GM18511 (cell line): ENCODE measurements around the gene H2BK1.

ENCODE experiments used
- ATAC-seq: cut with Tn5 transposase; IDR thresholded peaks from one replicate; pipeline ENCODE4 v1.9.1; 2021; ENCODE audit warnings: mild to moderate bottlenecking, moderate library complexity; ENCODE audit not compliant: unreplicated experiment

H2BK1 gene

DNA sequence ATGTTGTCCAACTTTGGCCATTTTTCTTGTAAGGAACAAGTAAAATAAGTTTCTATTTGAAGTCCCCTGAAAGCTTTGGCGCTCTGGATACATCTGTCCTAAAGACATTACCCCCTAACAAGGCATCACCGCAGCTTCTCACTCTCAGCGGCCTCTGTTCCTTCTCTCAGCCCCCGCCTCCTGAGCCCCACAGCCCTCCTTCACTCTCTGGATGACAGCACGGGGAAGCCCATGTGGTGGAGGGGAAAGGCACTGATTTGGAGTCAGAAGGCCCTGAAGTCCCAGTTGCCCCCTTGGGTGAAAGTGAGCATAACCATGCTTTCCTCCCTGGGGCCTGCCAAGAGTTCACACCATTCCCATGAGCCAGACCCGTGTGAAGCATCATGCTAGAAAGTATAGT is 4.6 kb downstream of the H2BK1 start:
- ATAC-seq: no peak

DNA sequence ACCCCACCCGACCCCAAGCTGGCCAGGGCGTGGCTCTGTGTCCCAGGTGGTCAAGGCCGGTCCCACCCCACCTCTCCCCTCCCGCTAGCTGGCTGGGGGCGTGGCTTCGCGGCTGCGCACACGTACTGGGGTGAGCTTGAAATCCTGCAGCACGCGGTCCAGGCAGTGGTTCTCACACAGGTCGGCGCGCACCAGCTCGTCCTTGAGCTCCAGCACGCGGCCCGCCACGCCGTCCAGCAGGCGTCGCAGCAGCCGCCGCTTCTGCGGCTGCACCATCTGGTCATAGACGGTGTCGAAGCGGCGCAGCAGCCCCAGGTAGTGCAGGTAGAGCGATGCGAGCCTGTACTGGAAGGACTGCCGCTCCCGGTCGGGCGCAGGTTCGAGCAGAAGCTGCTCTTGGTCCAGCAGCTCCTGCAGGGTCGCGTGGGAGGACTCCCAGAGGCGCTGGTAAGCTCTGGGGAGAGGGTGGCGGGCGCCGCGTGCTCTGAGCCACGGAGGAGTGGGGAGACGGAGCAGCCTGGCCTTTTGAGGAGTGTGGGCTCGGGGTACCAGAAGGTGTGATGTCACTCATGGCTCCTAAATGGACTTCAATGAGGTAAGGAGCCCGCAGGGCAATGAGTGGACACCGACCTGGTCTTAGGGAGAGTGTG is 5.8 kb downstream of the H2BK1 start:
- ATAC-seq: no peak

DNA sequence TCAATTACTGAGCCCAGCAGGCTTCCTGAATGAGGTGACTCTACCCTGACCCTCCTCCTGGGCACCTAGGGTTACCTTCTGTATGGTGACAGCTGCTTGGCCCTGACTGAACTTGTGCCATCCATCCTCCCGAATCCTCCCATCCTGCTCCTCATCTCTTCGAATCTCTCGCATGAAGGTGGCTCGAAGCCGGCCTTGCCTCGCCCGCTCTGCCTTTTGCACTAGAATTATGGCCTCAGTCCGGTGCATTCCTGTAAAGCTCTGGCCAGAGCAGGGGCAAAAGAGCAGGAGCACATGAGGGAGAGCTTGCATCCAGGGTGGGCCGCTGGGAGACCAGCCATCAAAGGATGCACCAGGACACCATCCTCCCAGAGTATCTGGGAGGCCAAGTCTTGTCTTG is 7.5 kb downstream of the H2BK1 start:
- ATAC-seq: no peak

DNA sequence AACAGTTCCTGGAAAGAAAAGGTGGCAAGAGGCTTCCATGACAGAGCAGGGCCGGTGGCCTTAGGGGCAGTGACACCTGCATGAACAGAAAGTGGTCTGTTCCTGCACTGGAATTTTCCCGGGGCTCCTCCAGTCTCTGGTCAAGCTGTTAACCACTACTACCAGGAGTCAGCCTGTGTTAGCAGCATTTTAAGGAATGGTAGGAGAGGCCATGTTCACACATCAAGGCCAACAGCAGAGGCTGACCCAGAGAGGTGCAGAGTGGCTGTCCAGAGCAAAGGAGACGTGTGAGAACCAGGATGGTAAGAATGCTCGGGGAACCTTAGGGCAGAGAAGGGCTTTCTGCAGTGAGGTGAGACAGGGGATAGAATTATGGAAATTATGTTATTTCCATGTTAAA is 8.5 kb downstream of the H2BK1 start:
- ATAC-seq: no peak

DNA sequence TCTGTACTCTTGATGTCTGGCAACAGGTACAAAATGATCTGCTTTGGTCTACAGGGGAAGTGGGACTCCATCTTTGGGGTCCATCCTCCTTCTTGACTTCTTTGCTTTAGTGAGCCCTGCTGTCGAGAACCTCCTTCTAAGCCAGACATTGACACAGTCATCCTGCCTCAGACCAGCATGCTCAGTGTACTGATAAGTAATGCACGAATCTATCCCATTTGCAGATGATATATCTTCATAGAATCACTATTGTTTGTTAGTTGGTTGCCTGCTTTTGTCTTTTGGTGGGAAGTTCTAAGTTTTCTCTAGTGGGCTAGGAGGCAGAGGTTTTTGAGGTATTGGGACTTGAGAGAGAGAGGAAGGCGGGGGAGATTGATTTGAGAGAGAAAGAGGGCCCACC is 8.9 kb downstream of the H2BK1 start:
- ATAC-seq: no peak

DNA sequence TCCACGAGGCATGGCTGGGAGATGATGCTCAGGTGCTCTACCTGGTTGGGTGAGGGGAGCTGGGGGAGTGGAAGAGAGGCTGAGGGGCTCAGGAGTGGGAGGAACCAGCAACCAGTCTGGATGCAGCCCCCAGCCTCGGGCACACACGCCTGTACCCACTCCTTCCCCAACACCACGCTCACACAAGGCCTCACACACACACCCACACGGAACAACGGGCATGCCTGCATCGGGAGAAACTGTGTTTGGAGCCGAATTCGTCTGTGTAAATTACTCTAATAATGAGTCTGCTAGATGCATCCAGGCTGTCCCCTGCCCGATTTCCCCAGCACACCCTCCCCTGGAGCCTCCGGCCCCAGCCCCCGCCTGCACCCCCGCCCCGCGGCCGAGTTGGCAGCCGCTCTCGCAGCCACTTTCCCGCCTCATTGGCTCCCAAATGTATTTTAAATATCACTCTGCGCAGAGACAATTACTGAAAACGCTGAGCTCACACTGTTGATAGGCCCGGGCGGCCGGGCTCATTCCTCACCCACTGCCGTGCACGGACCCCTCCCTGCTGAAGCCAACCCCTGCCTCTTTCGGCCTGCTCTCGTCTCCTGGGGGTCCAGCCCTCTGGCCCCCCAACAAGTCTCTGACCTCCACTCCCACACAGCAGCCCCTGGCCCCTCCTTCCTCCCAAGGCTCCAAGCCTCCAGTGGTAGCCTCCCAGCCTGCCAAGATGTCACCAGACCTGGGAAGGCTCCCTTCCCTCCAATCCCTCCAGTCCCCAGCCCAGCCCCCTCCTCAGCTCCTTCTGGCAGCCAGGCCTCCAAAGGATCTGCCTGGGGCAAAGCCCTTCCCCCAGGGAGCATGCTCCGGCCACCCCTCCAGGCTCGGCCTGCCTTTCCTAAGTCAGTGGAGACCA is 11.1 kb downstream of the H2BK1 start:
- ATAC-seq: no peak

DNA sequence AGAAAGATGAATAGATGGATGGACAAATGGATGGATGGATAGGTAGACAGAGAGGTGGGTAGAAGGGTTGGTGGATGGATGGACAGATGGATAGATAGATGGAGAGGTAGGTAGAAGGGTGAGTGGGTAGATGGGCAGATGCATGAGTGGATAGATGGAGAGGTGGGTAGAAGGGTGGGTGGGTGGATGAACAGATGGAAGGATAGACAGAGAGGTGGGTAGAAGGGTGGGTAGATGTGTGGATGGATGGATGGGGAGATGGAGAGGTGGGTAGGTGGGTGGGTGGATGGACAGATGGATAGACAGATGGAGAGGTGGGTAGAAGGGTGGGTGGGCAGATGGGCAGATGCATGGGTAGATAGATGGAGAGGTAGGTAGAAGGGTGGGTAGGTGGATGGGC is 12.4 kb downstream of the H2BK1 start:
- no peak for ATAC-seq

DNA sequence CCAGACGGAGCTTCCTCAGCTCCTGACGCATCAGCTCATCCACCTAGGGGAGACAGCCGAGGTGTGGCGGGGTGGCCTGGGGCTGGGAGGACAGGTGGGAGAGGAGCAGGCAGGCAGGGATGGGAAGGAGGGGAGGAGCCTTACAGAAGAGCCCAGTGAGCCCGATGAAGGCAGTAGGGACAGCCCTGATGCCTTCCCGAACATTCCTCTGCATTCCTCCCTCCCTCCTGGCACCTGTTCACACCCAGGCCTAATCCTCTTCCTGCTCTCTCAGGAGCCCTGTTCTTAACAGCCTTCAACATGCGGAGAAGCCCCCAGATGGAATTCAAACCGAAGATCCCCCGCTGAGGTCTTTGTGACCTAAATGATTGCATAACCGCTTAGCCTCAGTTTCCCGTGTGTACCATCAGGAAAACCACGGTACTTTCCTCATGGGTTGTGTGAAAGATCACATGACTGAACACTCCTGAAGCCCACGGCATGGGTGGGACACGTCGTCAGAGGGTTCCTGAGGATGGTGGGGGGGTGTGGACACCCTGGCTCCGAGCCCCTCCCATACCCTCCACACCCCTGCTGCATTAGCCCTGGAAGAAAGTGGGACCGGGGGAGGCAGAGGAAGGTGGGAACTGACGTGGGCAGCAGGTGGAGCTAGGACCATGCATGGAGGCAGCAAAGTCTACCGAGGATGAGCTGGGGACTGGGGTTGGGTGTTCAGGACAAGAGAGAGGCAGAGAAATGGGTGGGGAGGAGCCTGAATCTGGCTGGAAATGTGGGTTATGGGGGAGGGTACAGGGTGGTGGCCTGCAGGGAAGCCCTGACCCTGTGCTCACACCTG is 14.5 kb downstream of the H2BK1 start:
- ATAC-seq: no peak

DNA sequence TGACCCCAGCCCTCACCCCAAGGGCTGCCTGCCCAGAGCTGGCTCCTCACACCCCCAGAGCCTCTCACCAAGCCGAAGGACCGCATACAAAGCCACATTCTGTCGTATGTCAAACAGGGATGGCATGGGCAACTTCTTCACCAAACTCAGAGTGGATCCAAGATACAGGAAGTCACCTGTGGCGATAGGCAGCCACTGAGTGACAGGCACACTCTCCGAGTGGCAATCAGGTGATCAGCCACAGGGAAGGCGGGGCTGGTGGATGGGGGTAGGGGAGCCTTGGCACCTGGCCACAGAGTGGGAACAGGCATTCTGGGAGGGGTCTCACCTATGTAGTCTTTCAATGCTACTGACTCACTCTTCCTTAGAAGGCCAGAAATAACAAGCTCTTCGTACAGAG is 16.1 kb downstream of the H2BK1 start:
- ATAC-seq: no peak

DNA sequence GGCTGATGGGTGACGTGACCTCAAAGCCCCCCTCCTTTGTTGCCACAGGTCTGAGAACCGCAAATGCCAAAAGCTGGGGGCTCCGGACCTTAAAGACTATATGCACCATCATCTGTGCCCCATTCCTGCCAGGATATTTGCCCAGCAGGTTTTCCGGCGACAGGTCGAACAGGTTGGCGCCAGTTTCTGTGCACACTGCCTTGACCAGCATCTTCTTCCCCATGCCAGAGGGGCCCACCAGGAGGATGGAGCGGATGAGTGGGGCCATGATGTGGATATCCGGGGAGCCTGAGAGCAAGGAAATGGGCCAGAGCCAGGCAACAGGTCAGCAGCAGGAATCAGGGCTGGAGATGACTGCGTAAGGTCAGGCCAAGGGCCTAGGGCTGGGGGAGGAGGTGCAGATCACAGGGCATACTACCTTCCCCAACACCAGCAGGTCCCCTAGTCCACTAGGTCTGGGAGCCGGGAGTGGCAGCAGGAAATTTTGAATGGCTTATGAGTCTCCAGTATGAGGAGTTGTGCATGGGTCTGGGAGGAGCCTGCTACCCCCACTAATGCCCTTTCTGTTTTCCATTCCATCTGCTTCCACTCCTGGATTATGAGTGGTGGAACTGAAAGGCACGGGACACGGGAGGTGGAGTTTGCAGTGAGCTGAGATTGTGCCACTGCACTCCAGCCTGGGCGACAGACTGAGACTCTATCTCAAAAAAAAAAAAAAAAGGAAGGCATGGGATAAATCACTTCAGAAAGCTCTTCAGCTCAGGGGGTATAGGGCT is 16.9 kb downstream of the H2BK1 start:
- ATAC-seq: no peak

DNA sequence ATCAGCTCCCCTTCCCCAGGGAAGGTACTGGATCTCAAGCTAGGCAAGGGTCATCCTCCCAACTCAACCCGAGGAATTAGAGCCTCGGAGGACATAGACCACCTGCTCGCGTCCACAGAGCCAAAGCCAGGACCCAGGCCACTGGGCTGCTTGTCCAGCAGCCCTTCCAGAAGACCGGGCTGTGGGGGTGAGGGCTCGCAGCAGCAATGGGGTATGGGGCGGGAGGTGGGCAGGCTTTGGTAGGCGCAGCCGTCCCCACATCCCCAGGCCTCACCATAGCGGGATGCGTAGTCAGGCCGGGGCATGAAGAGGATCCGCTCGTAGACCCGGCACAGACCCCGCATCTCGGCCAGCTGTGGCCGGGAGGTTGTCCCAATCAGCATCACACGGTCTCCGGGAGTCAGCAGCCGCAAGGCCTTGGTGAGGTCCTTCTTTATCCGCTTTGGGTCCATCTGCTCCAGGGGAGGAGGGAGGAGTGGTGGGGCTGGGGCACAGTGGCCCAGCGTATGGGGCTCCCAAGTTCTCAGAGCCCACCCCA is 18.2 kb downstream of the H2BK1 start:
- ATAC-seq: no peak

DNA sequence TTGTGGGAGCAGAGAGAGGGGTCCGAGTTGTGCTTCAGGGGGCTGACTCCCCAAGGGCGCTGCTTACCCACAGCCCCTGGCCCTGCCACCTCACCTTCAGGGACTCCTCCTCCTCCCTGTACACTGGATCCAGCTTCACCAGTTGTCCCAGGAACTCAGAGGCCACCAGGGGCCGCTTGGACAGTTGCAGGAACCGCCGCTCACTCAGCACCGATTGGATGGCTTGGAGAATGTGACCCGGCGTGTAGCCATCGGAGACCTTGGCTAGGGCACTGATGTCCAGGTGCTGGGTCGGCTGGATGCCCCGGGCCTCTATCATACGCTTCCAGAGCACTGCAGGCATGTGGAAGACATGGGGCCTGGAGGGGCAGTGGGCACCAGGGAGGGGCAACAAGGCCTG is 18.7 kb downstream of the H2BK1 start:
- no peak for ATAC-seq

DNA sequence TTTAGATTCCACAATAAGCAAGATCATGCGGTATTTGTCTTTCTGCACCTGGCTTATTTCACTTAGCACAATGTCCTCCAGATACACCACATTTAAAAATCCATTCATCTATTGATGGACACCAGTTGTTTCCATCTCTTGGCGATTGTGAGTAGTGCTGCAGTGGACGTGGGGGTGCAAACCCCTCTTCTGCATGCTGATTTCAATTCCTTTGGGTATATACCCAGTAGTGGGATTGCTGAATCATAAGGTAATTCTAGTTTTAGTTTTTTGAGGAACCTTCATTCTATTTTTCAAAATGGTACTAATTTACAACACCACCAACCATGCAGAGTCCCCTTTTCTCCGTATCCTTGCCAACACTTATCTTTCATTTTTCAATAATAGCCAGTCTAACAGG is 21.2 kb downstream of the H2BK1 start:
- ATAC-seq: no peak

DNA sequence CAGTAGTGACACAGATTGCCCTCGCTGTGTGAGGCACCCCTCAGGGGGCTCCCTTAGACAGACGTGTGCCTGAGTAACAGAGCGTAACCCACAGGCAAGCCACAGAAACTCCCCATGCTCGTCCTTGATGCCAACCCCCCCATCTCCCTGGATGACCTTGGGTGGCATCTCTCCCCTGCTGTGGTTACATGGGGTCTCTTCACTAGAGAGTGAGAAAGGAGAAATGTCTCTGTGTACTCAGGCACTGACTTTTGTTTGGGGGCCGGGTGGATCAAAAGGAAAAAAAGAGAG is 22.1 kb downstream of the H2BK1 start:
- no peak for ATAC-seq

DNA sequence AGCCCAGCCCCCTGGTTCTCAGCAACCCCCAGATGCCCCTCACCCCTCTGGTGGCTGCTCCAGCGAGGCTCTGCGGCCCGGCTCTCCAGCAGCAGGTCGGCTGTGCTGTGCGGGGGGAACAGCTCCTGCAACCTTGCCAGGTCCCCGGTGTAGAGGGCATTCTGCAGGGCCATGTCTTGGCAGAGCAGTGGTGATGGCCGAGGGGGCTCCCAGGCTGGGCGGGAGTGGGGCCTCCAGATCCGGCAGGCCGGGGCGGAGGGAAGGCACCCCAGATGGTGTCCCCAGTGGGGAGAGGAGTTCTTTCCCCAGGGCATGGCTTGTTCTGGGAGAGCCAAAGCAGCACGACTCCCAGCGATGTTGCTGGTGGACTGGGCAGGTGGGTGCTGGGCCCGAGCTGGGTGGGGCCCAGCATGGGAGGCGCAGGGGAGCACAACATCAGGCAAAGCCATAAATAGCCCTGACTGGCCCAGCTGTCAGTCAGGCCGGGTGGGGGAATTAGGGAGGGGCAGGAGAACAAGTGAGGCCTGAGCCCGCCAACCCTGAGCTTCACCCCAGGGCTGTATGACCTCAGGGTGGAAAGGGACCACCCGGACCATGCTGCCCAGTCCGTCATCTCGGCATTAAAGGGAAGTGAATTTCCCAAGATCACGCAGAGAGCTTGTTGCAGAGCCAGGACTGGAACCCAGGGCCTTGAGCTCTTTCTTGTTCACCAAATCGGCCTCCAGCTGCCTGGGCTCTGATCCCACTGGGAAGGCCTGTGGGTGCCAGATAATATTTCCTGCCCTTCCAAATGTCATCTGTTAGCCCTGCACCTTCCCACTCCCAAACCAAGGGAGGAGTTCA is 22.7 kb downstream of the H2BK1 start:
- no peak for ATAC-seq

DNA sequence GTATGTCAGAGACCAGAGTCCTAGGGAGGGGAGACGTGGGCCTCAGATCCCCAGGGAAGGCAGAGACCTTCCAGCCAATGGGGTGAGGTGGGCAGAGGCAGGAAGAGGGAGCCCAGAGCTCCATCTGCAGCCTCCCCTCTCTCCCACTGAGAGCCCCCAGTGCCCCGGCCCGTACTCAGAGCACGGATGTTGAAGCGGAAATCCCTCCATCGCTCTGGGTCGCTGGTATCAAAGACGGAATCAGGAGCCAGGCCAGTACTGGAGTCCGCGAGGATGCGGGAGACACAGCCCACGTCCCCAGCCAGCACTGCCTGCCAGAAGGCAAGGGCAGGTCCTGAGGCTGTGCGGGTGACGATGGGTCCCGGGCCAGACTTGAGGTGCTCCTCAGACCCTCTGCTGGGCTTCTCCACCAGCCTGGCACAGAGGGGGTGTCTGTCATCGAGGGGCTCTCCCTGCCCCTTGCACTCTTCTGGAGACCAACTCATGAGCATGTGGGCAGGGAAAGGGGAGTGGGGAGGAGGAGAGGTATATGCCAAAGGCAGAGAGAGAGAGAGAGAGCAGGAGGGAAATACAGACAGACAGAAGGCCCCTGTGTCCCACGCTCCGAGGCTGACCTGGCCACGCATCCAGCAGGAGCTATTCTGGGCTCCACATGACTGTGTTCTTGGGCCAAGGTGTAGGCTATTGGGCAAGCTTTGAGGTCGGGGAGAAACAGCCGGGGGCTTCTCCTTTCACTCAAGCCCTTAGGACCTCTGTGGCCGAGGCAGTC is 23.5 kb downstream of the H2BK1 start, which contains the start of gene ASB10:
Gene ASB10, minus strand, starts transcription at position 611 of the 769 bp plus-strand sequence. Its CDS starts 120 bp downstream, at position 491.
- no peak for ATAC-seq

DNA sequence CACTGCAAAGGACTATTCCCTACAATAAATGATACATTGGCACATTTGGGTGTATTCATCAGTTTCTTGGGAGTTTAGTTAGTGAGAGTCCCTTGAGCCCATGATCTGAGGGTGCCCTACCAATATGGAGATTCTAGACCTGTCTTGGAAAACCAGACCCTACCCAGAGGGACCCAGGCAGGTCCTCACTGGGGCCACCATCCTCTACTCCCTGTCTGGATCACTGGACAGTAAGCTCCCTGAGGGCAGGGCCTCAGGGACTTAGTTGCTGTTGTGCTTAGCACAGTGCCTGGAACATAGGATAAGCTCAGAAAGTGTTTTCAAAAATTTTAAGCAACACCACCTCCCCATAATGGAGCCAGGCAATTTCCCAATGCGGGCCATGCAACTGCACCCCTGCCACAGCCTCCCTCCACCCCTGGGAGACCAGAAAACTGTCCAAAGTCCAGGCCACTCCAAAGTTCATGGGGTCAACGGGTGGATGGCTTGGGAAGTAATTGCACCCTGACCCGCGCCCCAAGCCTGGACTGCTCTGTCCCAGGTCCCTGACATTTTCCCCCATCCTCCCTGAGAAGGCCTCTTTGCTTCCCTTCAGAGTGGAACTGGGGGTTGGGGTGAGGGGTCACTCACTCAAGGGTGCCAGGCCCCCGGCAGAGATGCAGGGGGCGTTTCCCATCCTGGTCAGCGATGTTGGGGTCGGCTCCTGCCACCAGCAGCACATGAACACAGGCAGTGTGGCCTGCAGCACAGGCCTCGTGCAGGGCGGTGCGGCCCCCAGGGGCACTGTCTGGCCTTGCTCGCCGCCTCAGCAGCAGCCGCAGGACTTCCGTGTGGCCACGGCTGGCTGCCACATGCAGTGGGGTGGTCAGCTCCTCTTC is 24.3 kb downstream of the H2BK1 start:
- ATAC-seq: no peak

DNA sequence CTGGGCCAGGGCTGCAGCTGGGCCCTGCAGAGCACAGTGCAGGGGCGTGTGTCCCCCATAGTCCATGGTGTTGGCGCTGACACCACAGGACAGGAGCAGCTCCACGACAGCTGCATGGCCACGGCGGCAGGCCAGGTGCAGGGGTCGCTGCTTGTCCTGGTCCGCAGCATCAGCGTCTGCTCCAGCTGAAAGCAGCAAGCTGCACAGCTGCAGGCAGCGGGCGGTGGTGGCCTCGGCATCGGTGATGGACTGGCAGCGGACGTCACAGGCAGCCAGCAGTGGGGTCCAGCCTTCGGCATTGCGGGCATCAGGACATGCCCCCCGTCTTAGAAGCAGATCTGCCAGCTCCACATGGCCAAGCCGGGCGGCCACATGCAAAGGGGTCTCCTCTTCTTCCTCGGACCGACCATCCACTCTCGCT is 29.3 kb downstream of the H2BK1 start:
- ATAC-seq: no peak
